ENCODE measurements around the gene KCNN3. TPM values are rescaled to one million over a fixed set of nuclear protein-coding genes. Genes with fewer than 3 reads are reported as not detected.

KCNN3 gene
- total RNA-seq, 1 experiment from 2014 or later: 1.3 TPM

- TF ChIP-seq ZNF219 (CRISPR knock-in tag; IDR thresholded peaks at IDR 0.05; ENCODE audit: borderline replicate concordance) (no peak), ZNF671 (CRISPR knock-in tag; IDR thresholded peaks at IDR 0.05) (no peak), ESRRA (CRISPR knock-in tag; IDR thresholded peaks at IDR 0.05; ENCODE audit: borderline replicate concordance) (no peak)
Measured at GRCh38 chr1:154913273-154913672, 43.2 kb upstream of the KCNN3 start (continued).

- no peak for TF ChIP-seq RELA (CRISPR knock-in tag; IDR thresholded peaks at IDR 0.05; ENCODE audit: borderline replicate concordance)
- TF ChIP-seq CDX4 (CRISPR knock-in tag; IDR thresholded peaks at IDR 0.05; ENCODE audit: borderline replicate concordance): no peak
- no peak for TF ChIP-seq ZNF425 (CRISPR knock-in tag; conservative IDR thresholded peaks at IDR 0.05)
- TF ChIP-seq ZNF232 (CRISPR knock-in tag; IDR thresholded peaks at IDR 0.05): no peak
- no peak overlapping the region for H3K4me3 Mint-ChIP-seq
- 0 out of 2 replicates have a peak, but pooled peaks cover 3% of the 10 kb centered on the region for H3K4me1 Mint-ChIP-seq
- POLR2A ChIA-PET: no interaction called here
- peaks cover 11% of the 10 kb centered on the region for H3K36me3 Mint-ChIP-seq
- CTCF ChIA-PET: interaction anchor here (0.6 to 1.8 kb wide), 14 partner anchors 17 to 366 kb away, joined by 3 to 10 read pairs (median 4); partner anchors contain the start of genes ADAM15, PBXIP1 and PMVK
- H3K9me3 Mint-ChIP-seq: peaks cover 32% of the 10 kb centered on the region
- ATAC-seq (no peak), DNase-seq (ENCODE audit: low spot score) (no peak)
- H3K27me3 Mint-ChIP-seq (ENCODE audit: low read depth): peaks cover 3% of the 10 kb centered on the region; the same call in 1 of the 2 replicates
- H3K27ac Mint-ChIP-seq: no peak overlapping the region
Measured at GRCh38 chr1:154912755-154913154, 42.7 kb upstream of the KCNN3 start.

- Mint-ChIP-seq H3K27me3 (ENCODE audit: low read depth) (peaks cover 7% of the 10 kb centered on the region), H3K36me3 (peaks cover 16% of the 10 kb centered on the region), H3K9me3 (peaks cover 38% of the 10 kb centered on the region), H3K4me1 (0 out of 2 replicates have a peak, but pooled peaks cover 3% of the 10 kb centered on the region), H3K27ac (no peak overlapping the region), H3K4me3 (no peak overlapping the region)
- CTCF ChIA-PET: interaction anchor here (0.7 to 1.8 kb wide), 8 partner anchors 16 to 173 kb away, joined by 3 to 10 read pairs (median 6); partner anchors contain the start of genes ADAM15 and PMVK
- POLR2A ChIA-PET: no interaction called here
- no peak for ATAC-seq
- DNase-seq (ENCODE audit: low spot score): no peak
- no peak for TF ChIP-seq ZNF232 (CRISPR knock-in tag; IDR thresholded peaks at IDR 0.05)
- no peak for TF ChIP-seq ELF4 (CRISPR knock-in tag; IDR thresholded peaks at IDR 0.05; ENCODE audit: low read depth)
- no peak for TF ChIP-seq ZNF512 (CRISPR knock-in tag; IDR thresholded peaks at IDR 0.05; ENCODE audit: borderline replicate concordance)
- no peak for TF ChIP-seq ATF3 (CRISPR knock-in tag; conservative IDR thresholded peaks at IDR 0.05)
- no peak for TF ChIP-seq FOXK1 (CRISPR knock-in tag; IDR thresholded peaks at IDR 0.05)
- TF ChIP-seq SP1 (CRISPR knock-in tag; conservative IDR thresholded peaks at IDR 0.05): no peak
- no peak for TF ChIP-seq SMAD4 (CRISPR knock-in tag; IDR thresholded peaks at IDR 0.05)
- no peak for TF ChIP-seq SOX15 (CRISPR knock-in tag; IDR thresholded peaks at IDR 0.05)
- no peak for TF ChIP-seq MYBL2 (CRISPR knock-in tag; IDR thresholded peaks at IDR 0.05)
- TF ChIP-seq HMGXB4 (CRISPR knock-in tag; IDR thresholded peaks at IDR 0.05): no peak
- no peak for TF ChIP-seq ZBTB21 (CRISPR knock-in tag; IDR thresholded peaks at IDR 0.05; ENCODE audit: borderline replicate concordance)
- no peak for TF ChIP-seq ZNF121 (CRISPR knock-in tag; IDR thresholded peaks at IDR 0.05)
- no peak for TF ChIP-seq MAX (CRISPR knock-in tag; IDR thresholded peaks at IDR 0.05)
- TF ChIP-seq TP53 (CRISPR knock-in tag; IDR thresholded peaks at IDR 0.05): no peak
- no peak for TF ChIP-seq HMGA2 (CRISPR knock-in tag; IDR thresholded peaks at IDR 0.05)
- no peak for TF ChIP-seq ZSCAN18 (CRISPR knock-in tag; IDR thresholded peaks at IDR 0.05)
- no peak for TF ChIP-seq CBFB (CRISPR knock-in tag; IDR thresholded peaks at IDR 0.05; ENCODE audit: low read depth)
- TF ChIP-seq ETV6 (CRISPR knock-in tag; IDR thresholded peaks at IDR 0.05): no peak
Measured at GRCh38 chr1:154911691-154912550, 41.8 kb upstream of the KCNN3 start.

Data from WTC11 (cell line).